Uterus (tissue), 4 donors: Measurements from ENCODE around the gene MAML2. TPM values are rescaled to one million over a fixed set of nuclear protein-coding genes. Genes with fewer than 3 reads are reported as not detected.
A peak's percentile ranks its signal among the peaks of the same experiment; 100 is the strongest.

Experiments
- DNase-seq, 2 donors: peaks; one replicate each; pipeline ENCODE4 v3.0.0-alpha.2; 2019 to 2020
- H3K27ac ChIP-seq, 2 donors: fragments of 200-600 bp; sonication (generic); 1 replicate in 1 of 2; 2 replicates in 1 of 2; pipeline ENCODE4 v1.5.1; 2016 to 2018
- H3K27me3 ChIP-seq, 2 donors: fragments of 200-600 bp; sonication (generic); one replicate each; pipeline ENCODE4 v1.5.1; 2018 to 2019; ENCODE audit warnings: control low read depth in 1 of 2
- H3K36me3 ChIP-seq, 2 donors: fragments of 200-600 bp; sonication (generic); one replicate each; pipeline ENCODE4 v1.5.1; 2019; ENCODE audit warnings: control low read depth in 1 of 2
- H3K4me1 ChIP-seq, 2 donors: fragments of 200-600 bp; sonication (generic); one replicate each; pipeline ENCODE4 v1.5.1; 2018 to 2019; ENCODE audit warnings: control low read depth in 1 of 2
- H3K4me3 ChIP-seq, 2 donors: fragments of 200-600 bp; sonication (generic); 1 replicate in 1 of 2; 2 replicates in 1 of 2; pipeline ENCODE4 v1.5.1; 2018 to 2019; ENCODE audit warnings: mild to moderate bottlenecking in 1 of 2
- H3K9me3 ChIP-seq, 2 donors: fragments of 200-600 bp; sonication (generic); one replicate each; pipeline ENCODE4 v1.5.1; 2019; ENCODE audit warnings: control low read depth in 1 of 2
- CTCF ChIP-seq, 4 experiments: fragments of 200-600 bp in 2 of 4; fragments of 450-650 bp in 2 of 4; sonication (generic) in 2 of 4; IDR thresholded peaks; one replicate each; pipeline ENCODE4 v1.5.1; 2016 to 2019; ENCODE audit warnings: antibody characterized with exemption in 4 of 4, mild to moderate bottlenecking in 2 of 4, moderate library complexity in 1 of 4
- POLR2A ChIP-seq, 2 donors: fragments of 450-650 bp; IDR thresholded peaks; one replicate each; pipeline ENCODE4 v1.6.1; 2016; ENCODE audit warnings: antibody characterized with exemption in 2 of 2, mild to moderate bottlenecking in 1 of 2, moderate library complexity in 1 of 2
- intact Hi-C: fragments of 100-400 bp; cut with DNase I; formaldehyde crosslinking; loops from one replicate; pipeline ENCODE4 v1.15.1; 2023; ENCODE audit warnings: low total_unique reads
- total RNA-seq, 4 donors: library from RNA; depleted of rRNA in 3 of 4; stranded (reverse); fragments of >200 nt in 3 of 4; gene quantifications; one replicate each; pipeline versions ENCODE4 v1.1.0 to v1.2.4, GENCODE V29; 2014 to 2023
- donor health status: DM: yes; HTN: yes; CAD: no.

MAML2 gene
- total RNA-seq, 4 donors from 2014 or later = 8.2 to 35.9 (median 19.8) TPM

- no peak for DNase-seq
- intact Hi-C loops = no loop called here
- Histone ChIP-seq H3K27me3 (no peaks in the 10 kb centered on the region), H3K9me3 (no peaks in the 10 kb centered on the region), H3K36me3 (no peaks in the 10 kb centered on the region), H3K27ac (peak overlapping the region; percentile 84 to 94), H3K4me3 (peak overlapping the region in 1 of 2 donors; percentile 61), H3K4me1 (no peaks in the 10 kb centered on the region)
- TF ChIP-seq CTCF (IDR thresholded peaks at IDR 0.05) (no peak), POLR2A (IDR thresholded peaks at IDR 0.05) (no peak)
Observed at GRCh38 chr11:96340555-96340885, 2.5 kb downstream of the MAML2 start.

DNA sequence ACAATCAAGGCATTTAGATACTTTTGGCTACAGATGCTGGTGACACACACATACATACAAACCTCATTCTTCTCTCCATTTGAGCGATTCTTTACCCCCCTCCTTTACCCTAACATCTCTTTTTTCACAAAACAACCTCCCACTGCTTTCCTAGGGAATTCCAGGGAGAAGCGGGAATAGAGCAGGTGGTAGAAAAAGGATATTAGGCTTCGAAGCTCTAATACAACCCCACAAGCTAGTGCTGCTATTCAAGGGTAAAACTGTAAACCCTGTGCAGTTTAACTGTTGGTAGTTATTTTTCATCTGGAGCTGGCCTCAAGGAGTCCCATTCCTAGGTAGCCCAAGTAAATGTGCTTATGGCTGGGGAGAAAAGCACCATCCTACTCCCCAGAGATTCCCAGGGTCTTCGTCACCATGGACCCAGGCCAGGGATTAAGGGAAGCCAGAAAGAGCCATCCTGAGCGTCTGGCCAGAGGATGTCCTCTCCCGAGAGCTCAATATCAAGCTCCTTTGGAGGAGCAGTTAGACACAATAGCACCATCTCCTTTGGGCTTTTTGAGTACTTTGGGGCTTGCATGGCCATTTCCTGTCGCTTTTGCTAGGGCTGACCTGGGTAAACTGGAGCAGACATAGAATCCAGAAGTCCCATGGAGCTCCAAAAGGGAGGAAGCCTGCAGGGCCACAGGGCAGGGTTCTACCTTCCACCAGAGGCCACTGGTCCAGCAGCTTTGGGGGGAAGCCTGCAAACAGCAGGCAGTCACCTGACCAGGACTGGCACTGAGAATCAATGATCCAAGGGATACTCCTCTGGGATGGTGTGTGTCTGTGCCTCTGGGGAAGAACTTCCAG, 3.1 kb downstream of the MAML2 start:
- peak overlapping the region; percentile 8 to 61 for H3K4me3 ChIP-seq
- DNase-seq = no peak
- no peak for TF ChIP-seq CTCF (IDR thresholded peaks at IDR 0.05)
- TF ChIP-seq POLR2A (IDR thresholded peaks at IDR 0.05) = no peak
- no peaks in the 10 kb centered on the region for H3K36me3 ChIP-seq
- H3K9me3 ChIP-seq = no peaks in the 10 kb centered on the region
- H3K4me1 ChIP-seq = no peaks in the 10 kb centered on the region
- H3K27me3 ChIP-seq = no peaks in the 10 kb centered on the region
- H3K27ac ChIP-seq = peak overlapping the region; percentile 84 to 94
- intact Hi-C loops = no loop called here

- TF ChIP-seq CTCF (IDR thresholded peaks at IDR 0.05) (no peak), POLR2A (IDR thresholded peaks at IDR 0.05) (no peak)
- H3K4me1 ChIP-seq = no peaks in the 10 kb centered on the region
- peak overlapping the region; percentile 84 to 94 for H3K27ac ChIP-seq
- H3K36me3 ChIP-seq = no peaks in the 10 kb centered on the region
- intact Hi-C loops = no loop called here
- H3K9me3 ChIP-seq = no peaks in the 10 kb centered on the region
- no peaks in the 10 kb centered on the region for H3K27me3 ChIP-seq
- H3K4me3 ChIP-seq = peak overlapping the region; percentile 8 to 21
- no peak for DNase-seq
Observed at GRCh38 chr11:96338910-96339705, 3.9 kb downstream of the MAML2 start.

- H3K36me3 ChIP-seq = no peaks in the 10 kb centered on the region
- H3K9me3 ChIP-seq = no peaks in the 10 kb centered on the region
- H3K27ac ChIP-seq = peak overlapping the region; percentile 84 to 94
- TF ChIP-seq POLR2A (IDR thresholded peaks at IDR 0.05) (no peak), CTCF (IDR thresholded peaks at IDR 0.05) (no peak)
- no peak for DNase-seq
- no peaks in the 10 kb centered on the region for H3K27me3 ChIP-seq
- intact Hi-C loops = no loop called here
- H3K4me1 ChIP-seq = peaks cover 0 to 6% of the 10 kb centered on the region in 2 donors
- no peak overlapping the region for H3K4me3 ChIP-seq
Observed at GRCh38 chr11:96337541-96338431, 5.2 kb downstream of the MAML2 start.
